ENCODE measurements around the gene DDT.

DNA sequence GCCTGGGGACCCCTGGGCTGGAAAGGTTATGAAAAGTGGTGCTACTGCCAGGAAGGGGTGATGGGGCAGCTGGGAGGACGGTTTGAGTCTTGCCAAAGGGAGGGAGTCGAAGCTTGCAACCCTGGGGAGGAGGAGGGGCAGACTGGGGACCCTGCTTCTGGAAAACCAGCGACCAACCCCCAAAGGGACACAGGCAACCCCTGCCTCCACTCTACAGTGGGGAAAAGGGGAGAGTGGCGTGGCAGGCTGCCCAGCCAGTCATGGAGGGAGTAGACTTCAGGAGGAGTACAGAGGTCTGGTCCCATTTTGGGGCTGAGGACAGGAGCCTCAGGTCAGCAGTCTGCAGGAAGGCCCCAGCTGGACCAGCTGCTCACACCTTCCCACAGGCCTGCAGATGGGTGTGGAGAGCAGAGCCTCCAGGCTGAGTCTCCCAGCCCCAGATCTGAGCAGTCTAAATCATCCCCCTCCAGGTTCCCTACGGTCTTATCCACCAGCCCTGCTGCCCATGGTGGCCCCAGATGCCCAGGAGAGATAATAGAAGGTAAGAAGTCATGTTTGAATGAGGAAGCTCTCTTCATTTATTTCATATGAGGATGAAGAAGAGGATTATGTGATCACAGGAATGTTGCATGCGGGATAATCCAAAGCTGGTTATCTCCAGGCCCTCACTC is 3.3 kb downstream of the DDT start:
- TF ChIP-seq, protein P1, sequence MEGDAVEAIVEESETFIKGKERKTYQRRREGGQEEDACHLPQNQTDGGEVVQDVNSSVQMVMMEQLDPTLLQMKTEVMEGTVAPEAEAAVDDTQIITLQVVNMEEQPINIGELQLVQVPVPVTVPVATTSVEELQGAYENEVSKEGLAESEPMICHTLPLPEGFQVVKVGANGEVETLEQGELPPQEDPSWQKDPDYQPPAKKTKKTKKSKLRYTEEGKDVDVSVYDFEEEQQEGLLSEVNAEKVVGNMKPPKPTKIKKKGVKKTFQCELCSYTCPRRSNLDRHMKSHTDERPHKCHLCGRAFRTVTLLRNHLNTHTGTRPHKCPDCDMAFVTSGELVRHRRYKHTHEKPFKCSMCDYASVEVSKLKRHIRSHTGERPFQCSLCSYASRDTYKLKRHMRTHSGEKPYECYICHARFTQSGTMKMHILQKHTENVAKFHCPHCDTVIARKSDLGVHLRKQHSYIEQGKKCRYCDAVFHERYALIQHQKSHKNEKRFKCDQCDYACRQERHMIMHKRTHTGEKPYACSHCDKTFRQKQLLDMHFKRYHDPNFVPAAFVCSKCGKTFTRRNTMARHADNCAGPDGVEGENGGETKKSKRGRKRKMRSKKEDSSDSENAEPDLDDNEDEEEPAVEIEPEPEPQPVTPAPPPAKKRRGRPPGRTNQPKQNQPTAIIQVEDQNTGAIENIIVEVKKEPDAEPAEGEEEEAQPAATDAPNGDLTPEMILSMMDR (IDR thresholded peaks at IDR 0.05) = no peak
- no peak for TF ChIP-seq POLR2A (IDR thresholded peaks at IDR 0.05)
- no peak for TF ChIP-seq POLR2AphosphoS5 (IDR thresholded peaks at IDR 0.05)
- TF ChIP-seq EP300 (IDR thresholded peaks at IDR 0.05) = no peak
